ENCODE data around the gene UBE2Q1.

UBE2Q1 gene

GRCh38 chr1:154557939-154558719 lies at the start of gene UBE2Q1:
UBE2Q1 (minus strand) TSS chr1:154558662; CDS start chr1:154558553, 109 bp downstream.
- DNase-seq = peak in 1 of 2 experiments; percentile 53

- peak; percentile 64 to 84 for DNase-seq
Measured at GRCh38 chr1:154607609-154608396, 49.3 kb upstream of the UBE2Q1 start, which contains the start of gene ADAR. ADAR (minus strand) TSS chr1:154608186; CDS start chr1:154608006, 180 bp downstream.

- peak in 1 of 2 experiments; percentile 49 for DNase-seq
Measured at GRCh38 chr1:154607106-154607608, 48.7 kb upstream of the UBE2Q1 start.

DNA sequence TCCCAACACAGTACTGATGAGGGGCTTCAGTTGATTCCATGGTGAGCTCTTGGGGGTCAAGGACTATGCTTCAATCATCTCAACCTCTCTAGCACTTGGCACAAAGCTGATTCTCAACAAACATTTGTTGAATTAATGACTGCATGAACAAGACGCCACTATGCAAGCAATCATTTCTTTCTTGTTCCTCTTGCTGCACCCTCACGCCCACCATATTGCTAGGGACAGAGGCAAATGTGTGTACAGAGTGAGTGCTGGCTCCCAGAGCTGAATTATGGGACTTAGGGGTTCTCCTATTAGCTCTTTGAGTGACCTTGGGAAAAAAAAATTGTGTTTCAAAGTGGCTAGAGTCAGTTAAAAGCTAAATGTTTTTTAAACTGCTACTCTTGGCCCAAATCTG lies 47.1 kb upstream of the UBE2Q1 start:
- no peak for DNase-seq

- DNase-seq = no peak
Measured at GRCh38 chr1:154603317-154603716, 44.9 kb upstream of the UBE2Q1 start.

GRCh38 chr1:154599658-154600057 lies 41.2 kb upstream of the UBE2Q1 start:
- no peak for DNase-seq

- no peak for DNase-seq
Measured at GRCh38 chr1:154598871-154599635, 40.6 kb upstream of the UBE2Q1 start.

DNA sequence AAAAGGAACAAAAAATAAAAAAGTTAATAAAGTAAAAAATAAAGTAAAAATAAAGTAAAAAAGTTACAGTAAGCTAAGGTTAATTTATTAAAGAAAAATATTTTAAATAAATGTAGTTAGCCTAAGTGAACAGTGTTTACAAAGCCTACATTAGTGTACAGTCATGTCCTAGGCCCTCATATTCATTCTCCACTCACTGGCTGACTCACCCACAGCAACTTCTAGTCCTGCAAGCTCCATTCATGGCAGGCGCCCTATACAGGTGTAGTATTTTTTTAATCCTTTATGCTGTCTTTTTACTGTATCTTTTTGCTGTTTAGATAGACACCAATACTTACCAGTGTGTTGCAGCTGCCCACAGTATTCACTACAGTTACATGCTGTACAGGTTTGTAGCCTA lies 37.2 kb upstream of the UBE2Q1 start:
- DNase-seq = no peak

DNA sequence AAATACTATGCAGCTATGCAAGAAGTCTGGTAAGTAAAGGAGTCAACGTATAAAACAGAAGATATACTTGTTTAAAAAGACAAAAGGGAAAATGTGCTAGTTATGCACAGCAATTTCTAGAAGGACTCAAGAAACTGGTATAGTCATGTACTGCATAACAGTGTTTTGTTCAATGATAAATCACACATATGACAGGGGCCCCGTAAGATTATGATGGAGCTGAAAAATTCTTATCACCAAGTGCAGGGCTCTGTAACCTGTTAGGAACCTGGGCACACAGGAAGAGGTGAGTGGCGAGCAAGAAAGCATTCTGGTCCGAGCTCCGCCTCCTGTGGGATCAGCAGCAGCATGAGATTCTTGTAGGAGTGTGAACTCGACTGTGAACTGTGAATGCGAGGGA lies 36.3 kb upstream of the UBE2Q1 start:
- no peak for DNase-seq

GRCh38 chr1:154593390-154593789 lies 34.9 kb upstream of the UBE2Q1 start:
- no peak for DNase-seq

DNA sequence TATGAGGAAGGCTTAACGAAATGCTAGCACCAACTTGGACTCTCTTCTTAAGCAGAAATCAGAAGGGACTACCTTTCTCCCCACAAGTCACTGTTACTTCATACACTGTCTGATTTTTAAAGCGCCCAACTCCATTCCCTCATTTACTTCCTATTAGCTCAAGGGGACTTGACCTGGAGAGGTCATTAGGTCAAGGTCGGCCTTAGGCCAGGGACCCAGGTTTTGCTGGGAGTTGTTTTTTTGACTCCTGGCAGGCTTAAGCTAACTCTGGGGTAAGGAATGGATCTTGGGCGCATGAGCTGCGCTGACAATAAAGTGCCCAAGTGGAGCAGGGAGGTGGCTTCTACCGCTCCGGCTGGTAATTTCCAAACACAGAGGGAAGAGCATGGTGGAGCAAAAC lies 32.7 kb upstream of the UBE2Q1 start:
- DNase-seq = no peak

DNA sequence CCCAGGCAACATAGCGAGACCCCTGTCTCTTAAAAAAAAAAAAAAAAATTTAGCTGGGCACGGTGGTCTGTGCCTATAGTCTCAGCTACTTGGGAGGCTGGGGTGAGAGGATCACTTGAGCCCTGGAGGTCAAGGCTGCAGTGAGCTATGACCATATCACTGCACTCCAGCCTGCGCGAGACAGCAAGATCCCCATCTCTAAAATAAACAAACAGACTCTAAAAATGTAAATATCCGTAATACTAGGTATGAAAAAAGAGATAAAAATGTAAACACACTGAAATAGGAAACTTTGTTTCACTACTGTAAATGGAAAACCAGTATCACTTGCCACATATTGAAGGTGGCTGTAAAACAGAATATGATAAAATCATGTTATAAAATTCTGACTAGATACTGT lies 32.3 kb upstream of the UBE2Q1 start:
- no peak for DNase-seq

GRCh38 chr1:154589780-154590179 lies 31.3 kb upstream of the UBE2Q1 start:
- no peak for DNase-seq

GRCh38 chr1:154586641-154587040 lies 28.2 kb upstream of the UBE2Q1 start:
- DNase-seq = no peak

DNA sequence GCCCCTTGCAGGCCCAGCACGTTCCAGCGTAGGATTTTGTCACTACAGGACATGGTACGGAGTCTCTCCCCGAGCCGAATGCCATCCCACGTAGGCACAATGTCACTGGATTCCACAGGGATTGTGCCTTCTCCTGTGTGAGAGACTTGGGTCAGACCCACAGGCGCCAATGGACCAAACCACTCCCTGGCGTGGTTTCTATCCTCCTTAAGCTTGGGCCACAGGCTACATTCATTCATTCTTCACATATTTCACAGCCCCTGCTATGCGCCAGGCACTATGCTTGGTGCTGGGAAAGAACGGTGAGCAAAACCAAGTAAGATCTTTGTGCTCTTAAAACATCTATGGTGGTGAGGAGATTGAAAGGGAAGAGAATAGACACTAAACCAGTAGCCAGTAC lies 27.8 kb upstream of the UBE2Q1 start:
- no peak for DNase-seq

- DNase-seq = no peak
Measured at GRCh38 chr1:154584267-154584994, 26.0 kb upstream of the UBE2Q1 start.

DNA sequence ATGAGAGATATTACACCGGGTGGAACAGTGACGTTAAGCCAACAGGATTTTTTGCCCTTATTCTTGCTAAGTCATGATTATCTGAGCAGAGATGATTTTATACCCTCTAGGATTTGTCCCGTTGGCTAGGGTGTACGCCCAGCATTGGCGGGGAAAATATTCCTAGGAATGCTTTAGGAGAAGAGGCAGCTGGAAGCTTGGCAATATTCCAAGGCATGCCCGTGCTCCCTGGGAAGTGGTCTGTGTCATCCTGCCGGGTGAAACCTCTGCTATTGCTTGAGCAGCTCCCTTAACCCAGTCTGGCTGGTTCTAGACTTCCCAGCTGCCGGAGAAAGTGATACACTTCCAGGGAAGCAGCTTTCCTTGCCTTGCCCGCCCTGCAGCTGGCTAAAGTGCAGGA lies 25.3 kb upstream of the UBE2Q1 start:
- peak in 1 of 2 experiments; percentile 20 for DNase-seq

- no peak for DNase-seq
Measured at GRCh38 chr1:154582885-154583284, 24.4 kb upstream of the UBE2Q1 start.

- DNase-seq = no peak
Measured at GRCh38 chr1:154581766-154582165, 23.3 kb upstream of the UBE2Q1 start.

DNA sequence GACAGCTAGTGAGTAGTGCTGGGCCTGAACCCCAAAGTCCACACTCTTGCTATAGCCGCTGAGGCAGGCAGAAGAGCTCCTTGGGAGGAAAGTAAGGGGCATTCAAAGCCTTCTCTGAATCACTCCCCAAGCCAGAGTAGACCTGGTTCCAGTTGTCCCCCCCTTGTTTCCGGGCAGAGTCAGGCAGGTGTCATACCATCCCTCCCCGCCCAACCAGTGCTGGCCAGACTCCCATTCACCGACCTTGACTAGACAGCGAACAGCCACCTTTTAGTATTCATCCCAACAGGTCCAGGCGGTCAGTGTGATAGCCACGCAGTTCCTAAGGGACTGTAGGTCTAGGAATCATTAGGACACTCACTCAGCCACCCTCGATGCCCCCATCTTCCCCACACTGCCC lies 20.9 kb upstream of the UBE2Q1 start:
- DNase-seq = no peak

DNA sequence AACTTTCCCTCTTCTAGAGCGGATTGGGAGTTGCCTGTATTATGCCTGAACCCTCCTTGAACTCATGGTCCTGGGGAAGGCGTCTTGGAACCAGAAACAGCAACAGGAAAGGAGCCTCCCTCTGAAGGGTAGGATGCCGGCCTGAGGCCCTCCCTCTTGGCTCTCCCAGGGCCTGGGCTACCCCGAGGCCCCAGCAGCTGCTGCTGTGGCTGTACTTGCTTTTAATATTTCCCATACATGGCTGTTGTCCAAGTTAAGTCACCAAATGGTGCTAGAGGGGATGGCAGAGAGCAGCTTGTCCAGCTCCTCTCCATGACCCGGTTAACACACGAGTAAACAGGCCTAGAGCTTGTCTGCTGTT lies 19.6 kb upstream of the UBE2Q1 start:
- DNase-seq = no peak

- DNase-seq = no peak
Measured at GRCh38 chr1:154577346-154578057, 19.0 kb upstream of the UBE2Q1 start.
